Measurements from ENCODE around the gene PCSK7.
"Not testable (repeated sequence)": the region's sequence is repeated elsewhere in the genome, so short reads cannot be mapped to it uniquely, and the experiment has no call there.

DNA sequence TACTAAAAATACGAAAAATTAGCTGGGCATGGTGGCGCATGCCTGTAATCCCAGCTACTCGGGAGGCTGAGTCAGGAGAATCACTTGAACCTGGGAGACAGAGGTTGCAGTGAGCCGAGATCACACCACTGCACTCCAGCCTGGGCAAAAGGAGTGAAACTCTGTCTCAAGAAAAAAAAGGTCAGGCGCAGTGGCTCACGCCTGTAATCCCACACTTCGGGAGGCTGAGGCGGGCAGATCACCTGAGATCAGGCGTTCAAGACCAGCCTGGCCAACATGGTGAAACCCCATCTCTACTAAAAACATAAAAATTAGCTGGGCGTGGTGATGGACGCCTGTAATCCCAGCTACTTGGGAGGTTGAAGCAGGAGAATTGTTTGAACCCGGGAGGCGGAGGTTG is 48.7 kb downstream of the PCSK7 start:
- not testable (repeated sequence) for TF ChIP-seq POLR2A (IDR thresholded peaks at IDR 0.05)
- TF ChIP-seq, protein P1, sequence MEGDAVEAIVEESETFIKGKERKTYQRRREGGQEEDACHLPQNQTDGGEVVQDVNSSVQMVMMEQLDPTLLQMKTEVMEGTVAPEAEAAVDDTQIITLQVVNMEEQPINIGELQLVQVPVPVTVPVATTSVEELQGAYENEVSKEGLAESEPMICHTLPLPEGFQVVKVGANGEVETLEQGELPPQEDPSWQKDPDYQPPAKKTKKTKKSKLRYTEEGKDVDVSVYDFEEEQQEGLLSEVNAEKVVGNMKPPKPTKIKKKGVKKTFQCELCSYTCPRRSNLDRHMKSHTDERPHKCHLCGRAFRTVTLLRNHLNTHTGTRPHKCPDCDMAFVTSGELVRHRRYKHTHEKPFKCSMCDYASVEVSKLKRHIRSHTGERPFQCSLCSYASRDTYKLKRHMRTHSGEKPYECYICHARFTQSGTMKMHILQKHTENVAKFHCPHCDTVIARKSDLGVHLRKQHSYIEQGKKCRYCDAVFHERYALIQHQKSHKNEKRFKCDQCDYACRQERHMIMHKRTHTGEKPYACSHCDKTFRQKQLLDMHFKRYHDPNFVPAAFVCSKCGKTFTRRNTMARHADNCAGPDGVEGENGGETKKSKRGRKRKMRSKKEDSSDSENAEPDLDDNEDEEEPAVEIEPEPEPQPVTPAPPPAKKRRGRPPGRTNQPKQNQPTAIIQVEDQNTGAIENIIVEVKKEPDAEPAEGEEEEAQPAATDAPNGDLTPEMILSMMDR (IDR thresholded peaks at IDR 0.05 in 4 of 5, conservative IDR thresholded peaks at IDR 0.05 in 1 of 5), result not testable (repeated sequence)
